Dedifferentiated amniotic fluid mesenchymal stem cell (primary cell): ENCODE data around the gene CNTN6.
"Not testable (repeated sequence)": the region's sequence is repeated elsewhere in the genome, so short reads cannot be mapped to it uniquely, and the experiment has no call there.

Experiments used
- DNase-seq: peaks from one replicate; pipeline ENCODE4 v3.0.0-alpha.2; 2016; ENCODE audit errors: extremely low spot score

Gene CNTN6

DNA sequence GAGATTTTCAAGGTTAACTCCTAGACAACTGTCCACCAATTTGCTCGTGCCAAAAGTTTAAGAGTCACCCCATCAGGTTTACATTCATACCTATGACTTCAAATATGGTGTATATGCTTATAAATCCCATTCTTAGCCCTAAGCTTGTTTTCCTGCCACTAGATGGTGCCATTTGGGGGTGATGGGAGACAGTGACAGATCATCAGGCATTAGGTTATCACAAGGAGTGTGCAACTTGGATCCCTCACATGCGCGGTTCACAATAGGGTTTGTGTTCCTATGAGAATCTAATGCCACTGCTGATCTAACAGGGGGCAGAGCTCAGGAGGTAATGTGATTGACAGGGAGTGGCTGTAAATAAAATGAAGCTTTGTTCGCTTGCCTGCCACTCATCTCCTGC lies 182.7 kb downstream of the CNTN6 start:
- DNase-seq, result no peak

DNA sequence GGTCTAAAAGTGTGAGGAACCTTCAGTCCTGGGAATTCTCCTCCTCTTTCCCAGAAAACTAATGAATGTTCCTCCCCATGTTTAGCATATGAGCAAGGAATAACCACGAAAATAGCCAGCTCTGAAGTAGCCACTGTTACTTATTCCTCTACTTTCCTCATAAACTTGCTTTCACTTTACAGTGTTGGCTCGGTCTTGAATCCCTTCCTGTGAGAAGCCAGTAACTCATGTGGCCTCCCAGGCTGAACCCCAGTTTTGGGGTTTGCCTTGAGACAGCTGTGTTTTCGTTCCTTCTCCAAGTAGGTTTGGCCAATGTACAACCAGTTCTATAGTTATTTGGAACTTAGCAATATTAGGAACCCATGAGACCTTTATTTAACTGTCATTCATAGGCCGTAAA lies 195.0 kb downstream of the CNTN6 start:
- no peak for DNase-seq

DNA sequence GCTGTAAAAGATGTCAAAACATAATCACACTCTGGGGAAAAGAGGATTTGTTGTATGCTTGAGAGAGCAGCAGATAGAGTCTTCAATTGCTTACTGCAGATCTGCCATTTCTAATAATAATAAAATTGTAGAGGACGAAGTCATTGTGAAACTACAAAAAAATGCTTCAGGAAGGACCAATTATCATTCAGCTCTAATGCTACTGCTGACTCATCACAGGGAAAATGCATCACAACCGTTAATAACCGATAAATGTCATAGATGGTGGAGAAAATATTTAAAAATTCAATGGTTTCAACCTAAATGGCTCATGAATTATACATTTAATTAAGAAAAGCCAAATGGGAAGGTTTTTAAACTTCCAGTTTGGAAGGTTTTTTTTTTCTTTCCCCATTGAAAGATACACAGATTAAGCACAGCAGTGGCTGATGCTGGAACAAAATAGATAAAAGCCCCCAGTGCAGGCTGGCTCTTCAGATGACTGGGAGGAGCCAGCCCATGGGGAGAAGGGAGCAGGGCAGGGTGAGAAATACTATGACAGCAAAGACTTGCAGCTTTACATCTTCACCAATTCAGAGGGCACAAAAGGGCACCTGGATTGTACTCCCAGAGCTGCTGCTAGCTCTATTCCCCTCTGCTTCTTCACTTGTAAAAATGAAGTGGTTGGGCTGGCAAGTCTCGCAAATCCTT lies 196.1 kb downstream of the CNTN6 start:
- no peak for DNase-seq

DNA sequence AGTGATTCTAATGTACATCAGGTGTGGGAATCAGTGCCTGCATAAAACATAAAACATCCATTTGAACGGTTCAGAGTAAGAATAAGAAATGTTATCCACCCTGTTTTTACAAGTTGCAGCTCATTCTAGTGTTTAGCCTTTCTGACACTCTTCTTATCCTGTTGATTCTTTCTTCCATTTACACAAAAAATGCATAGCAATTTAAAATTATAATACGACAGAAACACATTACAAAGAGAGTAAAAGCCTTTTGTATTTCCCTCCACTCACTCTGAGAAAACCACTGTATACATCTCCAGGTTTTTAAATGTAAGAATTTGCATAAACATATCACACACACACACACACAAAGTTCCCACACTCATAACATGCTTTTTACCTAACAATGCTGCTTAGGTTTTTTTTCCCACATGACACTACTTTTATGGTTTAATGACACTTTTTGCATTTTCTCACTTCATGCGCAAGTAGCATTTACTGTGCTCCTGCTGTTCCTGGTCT lies 199.8 kb downstream of the CNTN6 start:
- DNase-seq, result no peak

DNA sequence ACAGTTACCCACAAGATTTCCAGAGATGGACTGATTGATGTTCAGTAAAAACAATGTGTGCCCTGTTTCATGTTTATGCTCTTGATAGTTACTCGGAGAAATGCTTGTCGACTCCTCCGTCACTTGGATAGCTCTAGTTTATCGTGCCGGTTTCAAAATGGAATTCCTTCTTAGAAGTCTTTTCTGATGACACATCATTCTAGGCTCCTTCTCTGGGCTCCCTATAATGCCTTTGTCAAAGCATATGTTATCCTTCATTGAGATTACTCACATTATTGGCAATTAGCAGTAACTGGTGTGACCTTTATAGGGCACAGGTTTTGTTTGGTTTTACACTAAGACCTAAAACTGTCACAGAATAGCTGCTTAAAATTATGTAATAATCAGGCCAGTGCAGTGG lies 201.8 kb downstream of the CNTN6 start:
- no peak for DNase-seq

DNA sequence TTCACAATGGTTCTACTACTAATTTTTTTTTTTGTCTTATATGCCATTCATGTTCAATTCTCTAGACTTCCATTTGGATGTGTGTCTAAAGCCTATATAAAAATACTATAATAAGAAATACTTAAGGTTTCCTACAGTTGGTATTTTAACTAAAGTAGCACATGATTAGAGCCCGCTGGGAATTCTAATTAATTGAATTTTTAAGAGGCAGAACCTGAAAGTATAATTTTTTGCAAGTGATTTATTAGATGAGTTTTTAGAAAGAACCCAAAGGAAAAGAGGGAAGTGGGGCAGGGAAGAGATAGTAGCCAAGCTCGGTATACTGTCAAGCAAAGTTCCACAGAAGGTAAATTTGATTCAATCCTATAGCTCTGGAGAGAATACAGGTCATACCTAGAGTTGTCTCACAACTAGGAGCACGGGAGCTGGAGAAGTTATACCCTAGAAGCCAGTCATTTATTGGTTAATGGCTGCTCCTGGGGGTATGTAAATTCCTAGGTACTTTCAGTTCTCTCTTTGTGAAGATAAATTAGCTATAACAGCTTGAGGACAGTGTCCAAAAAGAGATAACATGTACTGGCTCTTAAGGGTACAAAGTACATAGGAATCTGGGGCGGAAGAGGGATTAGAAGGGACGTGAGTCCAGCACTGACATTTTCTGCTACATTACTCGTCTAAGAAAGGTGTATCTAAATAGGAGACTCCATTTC lies 225.6 kb downstream of the CNTN6 start:
- DNase-seq, result no peak

DNA sequence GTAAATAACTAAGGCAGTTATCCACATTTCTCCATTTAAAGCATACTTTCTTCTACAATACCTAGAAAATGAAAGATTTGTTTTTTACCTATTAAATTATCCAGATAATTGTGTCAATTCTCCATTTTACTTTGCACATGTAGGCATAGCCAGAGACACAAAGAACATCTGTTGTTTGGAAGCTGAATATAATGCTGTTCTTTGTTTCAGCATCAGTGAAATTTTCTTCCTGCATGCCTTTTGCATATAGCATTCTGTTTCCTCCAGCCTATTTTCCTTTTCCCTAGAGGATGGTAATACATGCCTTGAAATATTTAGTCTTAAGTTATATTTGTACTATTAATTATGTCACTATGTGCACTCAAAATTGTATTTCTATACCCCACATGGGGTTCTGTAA lies 233.7 kb downstream of the CNTN6 start:
- no peak for DNase-seq

DNA sequence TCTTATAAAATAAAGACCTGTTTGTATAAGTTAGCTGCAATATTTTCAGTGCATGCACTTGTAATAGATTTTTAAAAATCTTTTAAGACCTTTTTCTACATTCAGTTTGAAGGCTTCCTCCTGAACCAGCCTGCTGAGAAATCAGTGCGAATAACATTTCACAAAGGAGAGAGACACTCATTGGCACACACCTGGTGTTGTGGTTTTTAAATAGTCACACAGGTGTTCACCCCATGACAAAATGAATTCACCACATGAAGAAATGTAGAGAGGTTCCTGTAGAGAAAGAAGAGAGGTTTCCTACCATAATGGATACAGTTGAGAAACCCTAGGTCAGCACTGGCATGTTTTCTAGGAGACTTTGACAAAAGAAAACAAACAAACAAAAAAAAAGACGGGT lies 237.3 kb downstream of the CNTN6 start:
- DNase-seq, result no peak

DNA sequence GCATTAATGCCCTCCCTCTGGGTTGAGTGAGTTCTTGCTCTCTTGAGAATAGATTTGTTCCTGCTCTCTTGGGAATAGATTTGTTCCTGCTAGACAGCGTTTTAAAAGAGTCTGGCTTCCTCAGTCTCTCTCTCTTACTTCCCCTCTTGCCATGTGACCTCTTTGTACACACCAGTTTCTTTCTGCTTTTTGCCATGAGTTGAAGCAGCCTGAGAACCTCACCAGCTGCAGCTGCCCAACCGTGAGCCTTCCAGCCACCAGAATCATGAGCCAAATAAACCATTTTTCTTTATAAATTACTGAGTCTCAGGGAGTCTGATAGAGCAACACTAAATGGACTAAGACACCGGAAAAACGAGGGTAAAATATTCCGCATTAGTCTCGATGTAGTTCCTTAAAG lies 253.6 kb downstream of the CNTN6 start:
- DNase-seq, result no peak

DNA sequence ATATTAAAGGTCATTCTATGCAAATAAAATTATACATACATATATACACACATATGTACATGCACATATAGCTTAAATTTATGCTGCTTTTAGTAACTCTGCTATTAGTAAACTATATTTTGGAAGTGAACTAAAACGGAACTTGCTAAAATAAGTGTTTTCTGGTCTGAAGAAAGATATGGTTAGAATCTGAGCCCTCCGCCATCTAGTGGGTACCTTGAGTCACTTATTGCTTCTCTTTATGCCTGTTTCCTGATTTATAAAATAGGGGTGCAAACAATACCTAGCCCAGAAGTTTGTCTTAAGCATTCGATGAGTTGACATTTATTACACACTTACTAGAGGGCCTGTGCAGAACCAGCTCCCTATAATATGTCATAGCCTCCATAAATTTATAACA lies 255.7 kb downstream of the CNTN6 start:
- no peak for DNase-seq

DNA sequence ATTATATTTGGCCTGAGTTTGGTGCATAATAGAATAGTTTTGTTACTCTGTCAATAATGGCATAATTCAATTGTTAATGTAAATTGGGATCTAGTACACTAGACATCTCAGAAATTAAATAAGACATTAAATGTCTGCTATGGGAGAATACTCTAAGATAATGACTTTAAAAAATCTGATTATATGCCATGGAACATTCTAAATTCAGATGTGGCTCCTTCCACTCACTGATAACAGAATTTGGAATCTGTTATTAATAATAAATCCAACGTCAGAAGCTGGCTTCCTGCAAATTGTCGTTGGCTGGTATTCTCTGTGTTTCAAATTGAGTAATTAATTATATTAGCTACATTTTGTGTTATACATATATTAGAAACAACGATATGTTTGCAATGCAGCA lies 258.1 kb downstream of the CNTN6 start:
- no peak for DNase-seq

DNA sequence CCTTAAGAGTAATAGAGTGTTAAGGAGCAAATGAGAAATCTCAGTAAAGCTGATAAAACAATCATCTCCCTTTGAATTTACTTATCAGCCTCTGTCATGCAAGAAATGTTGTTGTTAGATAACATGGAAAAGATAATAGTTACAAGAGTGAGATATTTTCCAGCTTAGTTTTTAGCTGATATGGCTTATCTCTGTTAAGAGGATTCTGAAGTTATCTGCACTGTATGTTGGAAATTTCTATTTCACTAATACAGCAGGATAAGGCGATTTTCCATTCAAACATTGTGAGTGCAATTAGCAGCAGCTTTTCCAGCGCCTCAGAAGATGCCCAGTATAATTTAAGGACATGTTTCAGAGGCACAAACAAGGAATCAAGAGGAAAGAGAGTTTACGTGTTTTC lies 262.9 kb downstream of the CNTN6 start:
- DNase-seq, result no peak

DNA sequence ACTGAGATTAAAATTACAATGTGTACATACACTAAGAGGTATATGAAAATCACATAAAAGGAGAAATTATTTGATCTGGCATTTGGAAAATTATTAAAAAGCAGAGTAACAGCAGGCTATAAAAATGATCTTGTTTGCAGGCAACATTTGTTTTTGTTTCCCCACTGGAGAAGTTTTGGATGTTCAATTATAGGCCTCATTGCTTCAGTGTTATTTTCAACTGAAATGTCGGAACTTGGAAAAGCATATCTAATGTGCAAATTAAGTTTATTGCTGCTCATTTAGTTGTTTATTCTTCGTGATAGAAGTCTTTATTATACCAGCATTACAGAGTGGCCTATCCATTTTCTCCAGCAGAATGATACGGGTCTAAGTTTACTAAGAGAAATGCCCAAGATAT lies 263.3 kb downstream of the CNTN6 start:
- DNase-seq, result no peak

DNA sequence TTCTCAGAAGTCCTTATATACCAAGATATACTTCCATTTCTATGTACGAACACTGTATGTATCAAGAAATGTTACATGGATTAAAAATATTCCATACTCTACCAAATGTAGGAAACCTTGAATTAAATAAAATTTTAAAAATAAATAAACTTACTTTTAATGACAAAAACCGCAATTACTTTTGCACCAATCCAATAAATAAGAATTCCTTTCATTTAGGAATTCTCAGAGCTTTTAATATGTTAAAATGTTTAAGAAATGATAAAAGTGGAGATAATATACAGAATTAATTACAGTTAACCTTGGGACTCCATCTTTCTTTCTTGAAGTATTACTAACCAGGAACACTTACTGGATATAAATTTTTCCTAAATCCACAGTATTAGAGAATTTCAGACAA lies 272.7 kb downstream of the CNTN6 start:
- no peak for DNase-seq

DNA sequence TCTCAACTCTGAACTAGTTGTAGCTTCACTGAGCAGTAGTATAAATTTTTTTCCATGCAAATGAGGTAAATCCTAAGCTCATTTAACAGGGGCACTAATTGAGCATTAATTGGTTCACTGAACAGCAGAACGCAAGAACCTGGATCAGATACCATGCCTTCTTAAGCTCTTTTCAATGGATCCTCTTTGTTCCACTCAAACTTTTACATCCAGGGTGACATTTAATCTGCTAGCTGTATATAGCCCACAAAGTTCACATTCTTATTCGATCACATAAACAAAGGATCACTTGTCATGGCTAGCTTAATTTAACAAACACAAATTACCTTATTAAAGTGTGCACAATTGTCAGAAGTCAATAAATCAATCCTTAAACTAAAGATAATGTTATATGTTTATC lies 281.6 kb downstream of the CNTN6 start:
- no peak for DNase-seq

DNA sequence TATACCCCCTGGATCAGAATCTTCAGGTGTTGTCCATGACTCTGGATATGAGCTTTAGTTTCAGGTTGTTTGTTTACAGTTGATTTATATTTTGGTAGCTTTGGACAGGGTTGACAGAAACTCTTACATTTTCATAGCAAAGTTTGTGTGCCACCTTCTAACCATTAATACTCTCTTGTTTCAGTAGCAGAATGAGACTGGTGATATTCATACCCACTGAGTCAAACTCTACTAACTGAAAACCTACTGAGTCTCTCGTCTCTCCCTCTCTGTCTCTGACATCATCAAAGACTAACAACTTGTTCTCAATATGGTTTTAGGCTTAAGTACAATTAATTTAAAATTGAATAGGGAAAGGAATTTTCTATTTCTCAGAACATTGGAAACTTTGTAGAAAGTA lies 282.3 kb downstream of the CNTN6 start:
- no peak for DNase-seq

DNA sequence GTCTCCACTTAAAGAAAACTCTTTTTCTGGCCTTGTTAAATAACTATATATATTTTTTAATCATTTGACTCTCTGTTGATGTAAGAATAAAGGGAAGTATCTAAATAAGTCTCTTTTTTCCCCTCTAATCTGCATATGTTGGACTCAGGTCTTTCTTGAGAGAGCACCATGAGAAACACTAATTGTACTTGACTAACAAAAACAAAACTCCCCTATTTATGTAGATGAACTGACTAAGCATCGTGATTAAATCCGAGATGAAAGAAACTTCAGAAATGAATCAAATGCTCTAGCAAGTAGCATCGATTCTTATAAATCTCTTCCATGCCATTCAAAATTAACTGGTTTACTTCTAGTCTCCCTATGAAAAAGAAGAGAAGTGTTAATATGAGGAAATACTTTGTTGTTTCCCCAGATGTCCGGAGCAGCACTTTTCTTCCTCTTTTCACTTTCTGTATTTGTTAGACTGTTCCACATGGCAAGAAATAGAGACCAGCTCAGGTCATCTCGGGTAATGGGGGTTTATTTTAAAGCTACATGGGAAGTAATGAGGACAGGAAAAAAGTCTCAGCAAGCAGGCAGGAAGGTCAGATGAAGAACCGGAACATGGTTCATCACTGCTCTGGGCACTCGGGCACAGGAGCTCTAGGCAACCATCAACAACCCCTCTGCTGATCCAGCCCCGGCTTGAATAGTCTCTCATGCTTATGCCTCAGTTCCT lies 288.3 kb downstream of the CNTN6 start:
- DNase-seq, result no peak

DNA sequence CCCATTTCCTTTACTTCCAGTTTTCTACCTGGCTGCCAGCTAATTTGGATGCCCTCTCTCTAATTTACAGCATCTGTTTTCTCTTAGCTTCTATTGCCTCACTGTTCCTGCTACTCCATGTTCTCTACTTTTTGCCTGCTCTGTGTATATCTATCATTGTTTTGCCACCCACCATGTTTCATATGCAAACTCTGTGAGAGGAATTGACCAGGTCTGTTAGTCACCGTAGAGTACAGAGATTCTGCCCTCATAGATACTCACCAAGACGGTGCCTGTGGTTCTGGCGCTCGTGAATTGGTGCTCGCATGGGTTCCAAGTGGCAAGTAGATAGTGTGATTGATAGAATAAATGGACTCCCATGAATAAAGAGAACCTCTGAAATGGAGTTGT lies 288.8 kb downstream of the CNTN6 start:
- DNase-seq, result no peak

DNA sequence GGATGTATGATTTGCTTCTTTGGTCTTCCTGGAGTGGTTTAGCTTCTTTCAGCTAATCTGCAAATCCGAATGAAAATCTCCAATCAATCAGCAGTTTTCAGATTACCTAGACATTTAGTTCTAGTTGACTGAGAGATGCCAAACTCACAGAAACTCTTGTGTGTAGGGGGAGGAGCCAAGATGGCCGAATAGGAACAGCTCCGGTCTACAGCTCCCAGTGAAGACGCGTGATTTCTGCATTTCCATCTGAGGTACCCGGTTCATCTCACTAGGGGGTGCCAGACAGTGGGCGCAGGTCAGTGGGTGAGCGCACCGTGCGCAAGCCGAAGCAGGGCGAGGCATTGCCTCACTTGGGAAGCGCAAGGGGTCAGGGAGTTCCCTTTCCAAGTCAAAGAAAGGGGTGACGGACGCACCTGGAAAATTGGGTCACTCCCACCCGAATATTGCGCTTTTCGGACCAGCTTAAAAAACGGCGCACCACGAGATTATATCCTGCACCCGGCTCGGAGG lies 294.6 kb downstream of the CNTN6 start:
- not testable (repeated sequence) for DNase-seq

DNA sequence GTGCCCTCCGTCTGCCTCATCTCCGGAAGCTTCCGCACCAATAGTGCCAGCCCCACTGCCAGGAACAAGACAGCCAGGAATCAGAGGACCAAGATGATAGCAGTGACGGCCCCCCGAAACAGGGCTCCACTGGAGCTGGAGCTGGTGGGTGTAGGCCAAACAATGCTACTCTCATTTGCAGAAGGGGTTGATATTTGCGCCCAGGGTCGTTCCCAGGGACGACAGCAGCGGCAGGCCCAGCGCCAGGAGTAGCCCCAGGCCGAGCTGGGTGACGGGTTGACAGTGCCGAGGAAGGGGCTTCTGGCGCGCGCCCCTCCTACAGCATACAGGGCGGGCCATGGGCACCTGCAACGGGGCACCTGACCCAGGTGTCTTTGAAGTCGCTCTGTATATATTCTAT lies 301.4 kb downstream of the CNTN6 start:
- no peak for DNase-seq

DNA sequence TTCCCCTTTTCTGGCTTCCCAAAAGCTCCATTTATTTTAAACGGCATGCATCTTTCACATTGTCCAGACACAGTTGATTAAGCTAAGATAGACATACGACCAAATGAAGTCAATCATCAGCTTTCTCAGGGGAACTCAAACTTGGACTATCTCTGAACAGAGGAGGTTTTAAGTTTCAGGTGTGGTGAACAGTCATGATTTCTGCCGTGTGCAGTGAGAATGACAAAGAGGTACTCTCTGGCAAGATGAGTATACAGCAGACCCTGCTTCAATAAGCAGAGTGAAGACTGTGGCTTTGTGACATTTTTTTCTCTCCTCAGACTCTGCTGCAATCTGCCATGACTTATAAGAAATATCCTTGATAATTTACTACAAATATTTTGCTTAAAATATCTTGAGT lies 307.7 kb downstream of the CNTN6 start:
- no peak for DNase-seq

DNA sequence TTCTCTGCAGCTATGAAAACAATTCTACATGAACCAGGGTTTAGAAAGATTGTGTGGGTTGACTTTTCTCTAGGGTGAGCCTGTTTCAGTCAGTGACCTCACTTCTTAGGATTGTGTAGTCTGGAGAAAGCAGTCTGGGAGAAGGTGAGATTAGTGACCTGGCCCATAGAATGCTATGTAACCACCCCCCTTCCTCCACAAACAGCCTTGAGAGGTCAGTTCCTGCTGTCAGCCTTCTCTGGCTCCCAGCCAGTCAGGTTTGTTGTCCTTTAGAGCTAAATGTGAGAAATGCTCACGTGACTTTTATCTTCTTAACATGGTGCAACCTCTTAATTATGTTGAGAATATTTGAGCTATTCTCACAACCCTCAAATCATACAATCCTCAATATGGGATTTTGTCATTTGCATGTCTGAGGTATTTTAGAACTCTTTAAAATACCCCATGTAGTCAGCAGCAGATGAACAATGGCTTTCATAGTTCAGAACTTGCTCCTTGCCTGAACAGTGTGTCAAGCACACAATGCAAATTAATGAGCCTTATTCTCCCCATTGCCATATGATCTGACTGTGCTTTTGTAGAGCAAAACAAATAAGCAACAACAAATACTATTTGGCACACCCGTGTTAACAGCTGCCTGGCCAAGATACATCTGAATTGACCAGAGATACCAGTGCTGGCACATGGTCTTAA lies 311.6 kb downstream of the CNTN6 start:
- no peak for DNase-seq
